ENCODE data around the gene SLC10A7. TPM values are rescaled to one million over a fixed set of nuclear protein-coding genes. Genes with fewer than 3 reads are reported as not detected.

Gene SLC10A7
- total and polyA plus RNA-seq, 2 experiments from 2014 or later = 8.3 to 21.2 TPM

GRCh38 chr4:146291313-146291712 lies 230.4 kb downstream of the SLC10A7 start:
- 87% methylated on average over 1 of the region's 1 CpG for WGBS (ENCODE audit: low lambda C conversion rate, missing lambda C conversion rate)
- H3K9me3 ChIP-seq (ENCODE audit: low read depth) = no peaks in the 10 kb centered on the region
- H3K4me3 ChIP-seq = no peak overlapping the region
- DNase-seq (ENCODE audit: low spot score) = no peak
- H3K4me1 ChIP-seq (ENCODE audit: insufficient read depth) = no peaks in the 10 kb centered on the region
- TF ChIP-seq EZH2 (IDR thresholded peaks at IDR 0.05; ENCODE audit: borderline replicate concordance) = no peak
- TF ChIP-seq EZH2phosphoT487 (IDR thresholded peaks at IDR 0.05; ENCODE audit: low read depth, severe bottlenecking, unreplicated experiment) = no peak
- TF ChIP-seq, protein P1, sequence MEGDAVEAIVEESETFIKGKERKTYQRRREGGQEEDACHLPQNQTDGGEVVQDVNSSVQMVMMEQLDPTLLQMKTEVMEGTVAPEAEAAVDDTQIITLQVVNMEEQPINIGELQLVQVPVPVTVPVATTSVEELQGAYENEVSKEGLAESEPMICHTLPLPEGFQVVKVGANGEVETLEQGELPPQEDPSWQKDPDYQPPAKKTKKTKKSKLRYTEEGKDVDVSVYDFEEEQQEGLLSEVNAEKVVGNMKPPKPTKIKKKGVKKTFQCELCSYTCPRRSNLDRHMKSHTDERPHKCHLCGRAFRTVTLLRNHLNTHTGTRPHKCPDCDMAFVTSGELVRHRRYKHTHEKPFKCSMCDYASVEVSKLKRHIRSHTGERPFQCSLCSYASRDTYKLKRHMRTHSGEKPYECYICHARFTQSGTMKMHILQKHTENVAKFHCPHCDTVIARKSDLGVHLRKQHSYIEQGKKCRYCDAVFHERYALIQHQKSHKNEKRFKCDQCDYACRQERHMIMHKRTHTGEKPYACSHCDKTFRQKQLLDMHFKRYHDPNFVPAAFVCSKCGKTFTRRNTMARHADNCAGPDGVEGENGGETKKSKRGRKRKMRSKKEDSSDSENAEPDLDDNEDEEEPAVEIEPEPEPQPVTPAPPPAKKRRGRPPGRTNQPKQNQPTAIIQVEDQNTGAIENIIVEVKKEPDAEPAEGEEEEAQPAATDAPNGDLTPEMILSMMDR (IDR thresholded peaks at IDR 0.05; ENCODE audit: poor library complexity) = no peak
- no peaks in the 10 kb centered on the region for H3K79me2 ChIP-seq
- no peak overlapping the region for H3K27ac ChIP-seq
- no peak overlapping the region for H2AFZ ChIP-seq
- H3K4me2 ChIP-seq = no peak overlapping the region
- H3K9me2 ChIP-seq (replicated peaks; ENCODE audit: insufficient read depth) = no peaks in the 10 kb centered on the region
- no peaks in the 10 kb centered on the region for H4K20me1 ChIP-seq (ENCODE audit: insufficient read depth, poor library complexity, severe bottlenecking)
- no peaks in the 10 kb centered on the region for H3K27me3 ChIP-seq
- no peaks in the 10 kb centered on the region for H3K36me3 ChIP-seq (replicated peaks; ENCODE audit: insufficient read depth, low read depth)

DNA sequence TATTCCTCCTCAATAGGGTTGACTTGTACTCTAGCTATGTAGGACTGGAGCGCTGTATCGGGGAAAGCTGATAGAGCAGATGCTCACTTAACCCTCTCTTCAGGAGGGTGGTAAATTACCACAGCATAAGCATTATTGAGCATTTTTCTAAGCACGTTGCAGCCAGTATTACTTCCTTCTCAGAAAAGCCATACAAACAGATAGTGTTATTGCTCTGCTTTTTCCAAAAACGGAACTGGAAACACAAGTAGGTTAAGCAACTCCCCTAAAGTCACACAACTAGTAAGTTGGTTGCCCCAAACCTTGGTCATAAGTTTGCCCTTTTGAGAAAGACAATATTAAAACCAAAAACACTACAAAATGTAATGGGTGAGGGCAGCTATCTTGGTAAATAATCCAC lies 233.5 kb downstream of the SLC10A7 start:
- DNase-seq (ENCODE audit: low spot score) = no peak
- Histone ChIP-seq H3K79me2 (no peaks in the 10 kb centered on the region), H2AFZ (no peak overlapping the region), H3K4me3 (no peak overlapping the region), H3K27ac (no peak overlapping the region), H3K4me2 (no peak overlapping the region), H3K9me3 (ENCODE audit: low read depth) (no peaks in the 10 kb centered on the region), H3K27me3 (no peaks in the 10 kb centered on the region), H3K9me2 (replicated peaks; ENCODE audit: insufficient read depth) (no peaks in the 10 kb centered on the region), H4K20me1 (ENCODE audit: insufficient read depth, poor library complexity, severe bottlenecking) (no peaks in the 10 kb centered on the region), H3K4me1 (ENCODE audit: insufficient read depth) (no peaks in the 10 kb centered on the region), H3K36me3 (replicated peaks; ENCODE audit: insufficient read depth, low read depth) (no peaks in the 10 kb centered on the region)
- 89% methylated on average over 4 of the region's 4 CpGs for WGBS (ENCODE audit: low lambda C conversion rate, missing lambda C conversion rate)
- TF ChIP-seq EZH2phosphoT487 (IDR thresholded peaks at IDR 0.05; ENCODE audit: low read depth, severe bottlenecking, unreplicated experiment) (no peak), EZH2 (IDR thresholded peaks at IDR 0.05; ENCODE audit: borderline replicate concordance) (no peak)
- TF ChIP-seq, protein P1 (IDR thresholded peaks at IDR 0.05; ENCODE audit: poor library complexity) = no peak

DNA sequence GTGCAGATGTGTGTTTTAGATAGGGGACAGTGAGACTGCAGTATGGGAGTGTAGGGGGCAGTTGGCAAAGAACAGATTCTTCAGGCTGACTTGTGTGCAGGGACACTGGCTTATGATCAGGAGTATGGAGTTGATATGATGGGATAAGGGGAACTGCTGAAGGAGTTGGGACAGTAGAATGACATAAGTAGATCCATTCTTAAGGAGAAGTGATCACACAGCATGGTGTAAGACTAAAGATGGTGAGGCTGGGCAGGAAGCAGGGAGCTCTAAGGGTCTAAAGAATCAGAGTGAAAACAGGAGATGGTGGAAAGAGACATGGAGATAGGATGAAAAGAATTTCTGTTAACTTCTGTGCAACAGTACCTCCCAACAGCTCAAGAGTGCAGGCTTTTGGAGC lies 236.7 kb downstream of the SLC10A7 start:
- no peak overlapping the region for H3K4me3 ChIP-seq
- no peaks in the 10 kb centered on the region for H3K27me3 ChIP-seq
- no peak overlapping the region for H2AFZ ChIP-seq
- no peak for TF ChIP-seq EZH2 (IDR thresholded peaks at IDR 0.05; ENCODE audit: borderline replicate concordance)
- TF ChIP-seq EZH2phosphoT487 (IDR thresholded peaks at IDR 0.05; ENCODE audit: low read depth, severe bottlenecking, unreplicated experiment) = no peak
- TF ChIP-seq, protein P1 (IDR thresholded peaks at IDR 0.05; ENCODE audit: poor library complexity) = no peak
- H3K4me2 ChIP-seq = no peak overlapping the region
- H4K20me1 ChIP-seq (ENCODE audit: insufficient read depth, poor library complexity, severe bottlenecking) = no peaks in the 10 kb centered on the region
- H3K9me3 ChIP-seq (ENCODE audit: low read depth) = no peaks in the 10 kb centered on the region
- H3K4me1 ChIP-seq (ENCODE audit: insufficient read depth) = no peaks in the 10 kb centered on the region
- DNase-seq (ENCODE audit: low spot score) = no peak
- H3K9me2 ChIP-seq (replicated peaks; ENCODE audit: insufficient read depth) = no peaks in the 10 kb centered on the region
- no peaks in the 10 kb centered on the region for H3K79me2 ChIP-seq
- no peak overlapping the region for H3K27ac ChIP-seq
- no peaks in the 10 kb centered on the region for H3K36me3 ChIP-seq (replicated peaks; ENCODE audit: insufficient read depth, low read depth)
